Naive B cell (primary cell): Measurements from ENCODE around the gene EID1. TPM values are rescaled to one million over a fixed set of nuclear protein-coding genes. Genes with fewer than 3 reads are reported as not detected.
"Not testable (repeated sequence)": the region's sequence is repeated elsewhere in the genome, so short reads cannot be mapped to it uniquely, and the experiment has no call there.

Experiments used
- ATAC-seq, 2 donors: fragments of 150-1000 bp; cut with Tn5 transposase; 2 replicates each; pipeline ENCODE4 v1.10.0; 2021; ENCODE audit warnings: low read depth in 2 of 2, mild to moderate bottlenecking in 2 of 2, moderate library complexity in 2 of 2
- DNase-seq: peaks from one replicate; pipeline ENCODE4 v3.0.0; 2022
- H3K27ac Mint-ChIP-seq, 6 donors: one replicate each; pipeline ENCODE4 v1.8.0; 2020 to 2022; ENCODE audit warnings: mild to moderate bottlenecking in 6 of 6, mixed read lengths in 6 of 6, moderate library complexity in 5 of 6, inconsistent platforms in 2 of 6
- H3K27me3 Mint-ChIP-seq, 3 donors: one replicate each; pipeline ENCODE4 v1.8.0; 2021 to 2022; ENCODE audit warnings: mixed read lengths in 3 of 3, mild to moderate bottlenecking in 1 of 3
- H3K36me3 Mint-ChIP-seq, 2 donors: one replicate each; pipeline ENCODE4 v1.8.0; 2020 to 2022; ENCODE audit warnings: mixed read lengths in 2 of 2, inconsistent platforms in 1 of 2, mild to moderate bottlenecking in 1 of 2
- H3K4me1 Mint-ChIP-seq, 3 donors: one replicate each; pipeline ENCODE4 v1.8.0; 2020 to 2022; ENCODE audit warnings: mixed read lengths in 3 of 3, inconsistent platforms in 1 of 3, mild to moderate bottlenecking in 1 of 3, moderate library complexity in 1 of 3
- H3K4me3 Mint-ChIP-seq, 8 donors: one replicate each; pipeline ENCODE4 v1.8.0; 2020 to 2022; ENCODE audit warnings: mild to moderate bottlenecking in 8 of 8, mixed read lengths in 8 of 8, moderate library complexity in 8 of 8, inconsistent platforms in 2 of 8
- H3K9me3 Mint-ChIP-seq, 7 donors: one replicate each; pipeline ENCODE4 v1.8.0; 2020 to 2022; ENCODE audit warnings: mixed read lengths in 7 of 7, mild to moderate bottlenecking in 5 of 7, inconsistent platforms in 2 of 7, moderate library complexity in 1 of 7
- polyA plus RNA-seq, 6 donors: library from polyadenylated mRNA; unstranded; fragments of 300-500 nt; fragmentation: Illumina TruSeq; gene quantifications; one replicate each; pipeline ENCODE4 v1.2.3, GENCODE V29; 2021; ENCODE audit warnings: low read depth in 6 of 6

The EID1 gene
- polyA plus RNA-seq, 6 donors from 2014 or later, result 148 to 196 (median 188) TPM

DNA sequence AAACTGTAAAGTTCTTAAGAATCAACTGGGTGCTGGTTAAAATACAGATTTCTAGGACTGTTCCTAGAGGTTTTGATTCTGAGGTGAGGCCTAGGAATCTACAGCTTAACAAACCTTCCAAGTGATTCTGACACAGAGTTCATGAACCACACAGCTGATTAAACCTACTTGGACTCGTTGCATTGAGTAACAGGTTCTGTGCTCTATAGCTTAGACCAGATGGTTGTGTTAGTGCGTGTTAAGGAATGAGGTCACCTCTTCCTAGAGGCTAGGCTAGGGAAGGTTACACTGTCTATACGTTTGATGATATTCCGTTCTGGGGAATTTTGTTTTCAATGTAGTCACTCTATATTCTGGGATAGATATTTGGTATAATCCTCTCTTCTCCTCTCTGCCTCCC lies 21.9 kb downstream of the EID1 start:
- ATAC-seq, result no peak
- Mint-ChIP-seq H3K27ac (no peak overlapping the region), H3K9me3 (no peaks in the 10 kb centered on the region), H3K27me3 (peaks cover 16 to 26% (median 24%) of the 10 kb centered on the region in 3 donors), H3K4me1 (no peaks in the 10 kb centered on the region), H3K36me3 (no peaks in the 10 kb centered on the region), H3K4me3 (no peak overlapping the region)
- DNase-seq, result no peak

- no peaks in the 10 kb centered on the region for H3K36me3 Mint-ChIP-seq
- ATAC-seq (no peak), DNase-seq (no peak)
- H3K27ac Mint-ChIP-seq, result no peak overlapping the region
- no peaks in the 10 kb centered on the region for H3K4me1 Mint-ChIP-seq
- peaks cover 0 to 2% (median 0%) of the 10 kb centered on the region in 7 donors for H3K9me3 Mint-ChIP-seq
- H3K4me3 Mint-ChIP-seq, result no peak overlapping the region
- peaks cover 0 to 7% (median 0%) of the 10 kb centered on the region in 3 donors for H3K27me3 Mint-ChIP-seq
These were observed 26.8 kb downstream of the EID1 start for GRCh38 chr15:48904758-48905157.

- no peaks in the 10 kb centered on the region for H3K4me1 Mint-ChIP-seq
- DNase-seq, result no peak
- no peak overlapping the region for H3K27ac Mint-ChIP-seq
- peaks cover 0 to 2% (median 0%) of the 10 kb centered on the region in 7 donors for H3K9me3 Mint-ChIP-seq
- H3K36me3 Mint-ChIP-seq, result no peaks in the 10 kb centered on the region
- H3K27me3 Mint-ChIP-seq, result peaks cover 0 to 12% (median 2%) of the 10 kb centered on the region in 3 donors
- H3K4me3 Mint-ChIP-seq, result no peak overlapping the region
- no peak for ATAC-seq
These were observed 27.3 kb downstream of the EID1 start for GRCh38 chr15:48905216-48905615.

DNA sequence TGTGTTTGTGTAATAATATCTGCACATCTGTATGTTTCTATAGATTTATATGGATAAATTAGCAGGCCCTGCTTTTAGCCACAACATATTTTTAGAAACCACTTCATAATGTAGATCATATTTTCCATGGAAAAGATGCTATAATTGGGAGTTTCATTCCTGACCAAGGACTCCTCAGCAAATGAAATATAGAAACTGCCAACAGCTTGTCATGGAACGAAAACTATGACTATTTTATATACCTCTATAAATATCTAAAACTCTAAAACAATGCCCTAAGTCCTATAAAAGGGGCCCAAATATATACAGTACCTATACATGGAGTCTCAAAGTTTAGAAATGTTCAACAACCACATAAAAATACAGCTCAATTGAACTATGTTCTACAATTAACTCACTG lies 27.9 kb downstream of the EID1 start:
- Mint-ChIP-seq H3K27me3 (peaks cover 0 to 18% (median 8%) of the 10 kb centered on the region in 3 donors), H3K4me3 (no peak overlapping the region), H3K9me3 (peaks cover 0 to 2% (median 0%) of the 10 kb centered on the region in 7 donors), H3K36me3 (no peaks in the 10 kb centered on the region), H3K27ac (no peak overlapping the region), H3K4me1 (no peaks in the 10 kb centered on the region)
- DNase-seq (no peak), ATAC-seq (no peak)

DNA sequence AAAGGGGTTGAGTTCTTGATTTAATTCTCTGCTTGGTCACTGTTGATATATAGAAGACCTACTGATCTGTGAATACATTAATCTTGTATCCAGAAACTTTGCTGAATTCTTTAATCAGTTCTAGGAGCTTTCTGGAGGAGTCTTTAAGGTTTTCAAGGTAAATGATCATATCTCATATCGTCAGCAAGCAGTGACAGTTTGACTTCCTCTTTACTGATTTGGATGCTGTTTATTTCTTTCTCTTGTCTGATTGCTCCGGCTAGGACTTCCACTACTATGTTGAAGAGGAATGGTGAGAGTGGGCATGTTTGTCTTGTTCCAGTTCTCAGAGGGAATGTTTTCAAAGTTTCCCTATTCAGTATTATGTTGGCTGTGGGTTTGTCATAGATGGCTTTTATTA lies 31.4 kb downstream of the EID1 start:
- H3K9me3 Mint-ChIP-seq, H3K36me3 Mint-ChIP-seq, DNase-seq, H3K27ac Mint-ChIP-seq, ATAC-seq, H3K4me1 Mint-ChIP-seq, H3K4me3 Mint-ChIP-seq: not testable (repeated sequence)
- H3K27me3 Mint-ChIP-seq, result peaks cover 0 to 38% (median 21%) of the 10 kb centered on the region in 3 donors

- ATAC-seq, DNase-seq, H3K4me1 Mint-ChIP-seq, H3K9me3 Mint-ChIP-seq, H3K27ac Mint-ChIP-seq, H3K4me3 Mint-ChIP-seq, H3K36me3 Mint-ChIP-seq: not testable (repeated sequence)
- peaks cover 0 to 38% (median 29%) of the 10 kb centered on the region in 3 donors for H3K27me3 Mint-ChIP-seq
These were observed 32.6 kb downstream of the EID1 start for GRCh38 chr15:48910554-48910953.

DNA sequence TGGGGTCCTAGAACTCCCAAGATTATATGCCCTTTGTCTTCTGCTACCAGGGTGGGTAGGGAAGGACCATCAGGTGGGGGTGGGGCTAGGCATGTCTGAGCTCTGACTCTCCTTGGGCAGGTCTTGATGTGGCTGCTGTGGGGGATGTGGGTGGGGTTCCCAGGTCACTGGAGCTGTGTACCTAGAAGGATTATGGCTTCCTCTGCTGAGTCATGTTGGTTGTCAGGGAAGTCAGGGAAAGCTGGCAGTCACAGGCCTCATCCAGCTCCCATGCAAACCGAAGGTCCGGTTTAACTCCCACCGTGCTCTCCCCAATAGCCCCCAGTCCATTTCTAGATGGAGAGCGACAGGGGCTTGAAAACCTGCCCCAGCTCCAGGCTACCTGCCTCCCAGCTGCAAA lies 35.2 kb downstream of the EID1 start:
- Mint-ChIP-seq H3K4me3 (peak overlapping the region in 1 of 8 donors; percentile 29), H3K36me3 (no peaks in the 10 kb centered on the region), H3K4me1 (no peaks in the 10 kb centered on the region), H3K27ac (no peak overlapping the region), H3K27me3 (peaks cover 5 to 60% (median 41%) of the 10 kb centered on the region in 3 donors), H3K9me3 (no peaks in the 10 kb centered on the region)
- no peak for ATAC-seq
- DNase-seq, result no peak

DNA sequence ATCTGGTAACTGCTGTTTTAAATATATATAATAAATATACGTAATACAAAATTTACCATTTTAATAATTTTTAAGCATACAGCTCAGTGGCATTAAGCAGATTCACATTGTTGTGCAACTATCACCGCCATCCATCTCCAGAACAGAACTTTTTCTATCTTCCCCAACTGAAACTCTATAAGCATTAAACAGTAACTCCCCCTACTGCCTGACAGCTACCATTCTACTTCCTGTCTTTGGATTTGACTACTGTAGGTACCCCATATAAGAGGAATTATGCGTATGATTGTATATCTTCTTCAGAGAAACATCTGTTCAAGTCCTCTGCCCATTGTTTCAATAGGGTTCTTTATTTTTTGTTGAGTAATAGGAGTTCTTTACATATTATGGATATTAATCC lies 36.8 kb downstream of the EID1 start:
- peaks cover 9 to 57% (median 48%) of the 10 kb centered on the region in 3 donors for H3K27me3 Mint-ChIP-seq
- no peak for ATAC-seq
- H3K4me3 Mint-ChIP-seq, result no peak overlapping the region

DNA sequence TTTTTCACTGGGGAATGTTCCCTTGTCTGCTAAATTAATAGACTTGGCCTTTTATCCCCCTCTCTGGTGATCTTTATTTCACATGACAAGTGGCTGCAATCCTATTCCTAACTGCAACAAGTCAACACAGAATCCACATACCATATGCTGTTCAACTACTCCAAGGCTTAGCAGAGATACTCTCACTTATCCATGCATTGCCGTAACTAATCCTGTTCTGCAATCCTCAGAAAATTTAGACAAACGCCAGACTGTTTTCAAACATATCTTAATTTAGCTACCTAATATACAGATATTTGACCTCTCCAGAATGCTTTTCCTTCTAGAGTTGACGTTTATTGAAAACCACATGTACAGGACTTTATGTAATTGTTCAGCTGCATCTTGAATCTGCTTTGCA lies 37.9 kb downstream of the EID1 start:
- H3K36me3 Mint-ChIP-seq, result no peaks in the 10 kb centered on the region
- no peak for ATAC-seq
- H3K27ac Mint-ChIP-seq, result no peak overlapping the region
- H3K27me3 Mint-ChIP-seq, result peaks cover 14 to 51% (median 47%) of the 10 kb centered on the region in 3 donors
- H3K4me1 Mint-ChIP-seq, result no peaks in the 10 kb centered on the region
- peaks cover 0 to 4% (median 0%) of the 10 kb centered on the region in 7 donors for H3K9me3 Mint-ChIP-seq
- no peak overlapping the region for H3K4me3 Mint-ChIP-seq
- DNase-seq, result no peak

More for the DNA sequence above, 36.8 kb downstream of the EID1 start:
- peaks cover 0 to 3% (median 0%) of the 10 kb centered on the region in 7 donors for H3K9me3 Mint-ChIP-seq
- no peak overlapping the region for H3K27ac Mint-ChIP-seq
- no peaks in the 10 kb centered on the region for H3K4me1 Mint-ChIP-seq
- no peaks in the 10 kb centered on the region for H3K36me3 Mint-ChIP-seq
- DNase-seq, result no peak

DNA sequence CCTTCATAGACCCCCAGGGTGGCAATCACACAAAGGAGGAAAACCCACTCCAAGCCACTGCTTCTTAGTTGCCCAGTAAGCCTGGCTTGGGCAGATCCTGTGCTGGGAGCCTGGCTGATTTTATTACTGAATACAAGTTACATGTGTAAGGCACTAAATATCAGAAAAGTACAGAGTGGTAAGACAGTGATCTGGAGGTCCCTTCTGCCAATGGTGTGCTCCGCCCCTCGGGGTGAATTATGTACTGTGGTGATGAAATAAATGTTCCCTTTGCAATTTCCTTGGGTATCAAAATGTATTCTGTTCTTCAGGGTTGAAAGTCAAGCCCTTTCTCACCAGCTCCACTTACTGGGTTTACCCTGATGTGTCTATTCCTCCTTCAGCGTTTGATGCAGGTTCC lies 38.8 kb downstream of the EID1 start:
- DNase-seq (no peak), ATAC-seq (no peak)
- H3K9me3 Mint-ChIP-seq, result peaks cover 0 to 7% (median 0%) of the 10 kb centered on the region in 7 donors
- no peaks in the 10 kb centered on the region for H3K36me3 Mint-ChIP-seq
- H3K4me3 Mint-ChIP-seq, result no peak overlapping the region
- H3K27me3 Mint-ChIP-seq, result peaks cover 17 to 49% (median 45%) of the 10 kb centered on the region in 3 donors
- H3K27ac Mint-ChIP-seq, result peak overlapping the region in 1 of 6 donors; percentile 18
- no peaks in the 10 kb centered on the region for H3K4me1 Mint-ChIP-seq

DNA sequence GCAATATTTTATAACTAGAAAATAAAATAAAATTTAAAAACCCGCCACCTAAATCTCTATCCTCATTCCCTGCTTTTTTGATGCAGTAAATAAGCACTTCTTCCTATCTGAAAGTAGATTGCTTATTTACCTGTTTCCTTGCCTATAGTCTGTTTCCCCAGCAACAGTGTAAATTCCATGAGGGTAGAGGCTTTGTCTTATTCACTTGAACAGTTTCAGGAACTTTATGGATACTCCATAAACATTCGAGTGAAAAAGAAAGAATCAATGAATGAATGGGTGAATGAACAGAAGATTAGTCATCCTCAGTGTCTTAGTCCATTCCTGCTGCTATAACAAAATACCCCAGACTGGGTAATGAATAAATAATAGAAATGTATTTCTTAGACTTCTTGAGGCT lies 44.1 kb downstream of the EID1 start:
- DNase-seq (no peak), ATAC-seq (no peak)
- H3K27ac Mint-ChIP-seq, result no peak overlapping the region
- no peaks in the 10 kb centered on the region for H3K36me3 Mint-ChIP-seq
- H3K4me1 Mint-ChIP-seq, result no peaks in the 10 kb centered on the region
- peaks cover 0 to 7% (median 0%) of the 10 kb centered on the region in 7 donors for H3K9me3 Mint-ChIP-seq
- no peak overlapping the region for H3K4me3 Mint-ChIP-seq
- peaks cover 22 to 51% (median 30%) of the 10 kb centered on the region in 3 donors for H3K27me3 Mint-ChIP-seq

DNA sequence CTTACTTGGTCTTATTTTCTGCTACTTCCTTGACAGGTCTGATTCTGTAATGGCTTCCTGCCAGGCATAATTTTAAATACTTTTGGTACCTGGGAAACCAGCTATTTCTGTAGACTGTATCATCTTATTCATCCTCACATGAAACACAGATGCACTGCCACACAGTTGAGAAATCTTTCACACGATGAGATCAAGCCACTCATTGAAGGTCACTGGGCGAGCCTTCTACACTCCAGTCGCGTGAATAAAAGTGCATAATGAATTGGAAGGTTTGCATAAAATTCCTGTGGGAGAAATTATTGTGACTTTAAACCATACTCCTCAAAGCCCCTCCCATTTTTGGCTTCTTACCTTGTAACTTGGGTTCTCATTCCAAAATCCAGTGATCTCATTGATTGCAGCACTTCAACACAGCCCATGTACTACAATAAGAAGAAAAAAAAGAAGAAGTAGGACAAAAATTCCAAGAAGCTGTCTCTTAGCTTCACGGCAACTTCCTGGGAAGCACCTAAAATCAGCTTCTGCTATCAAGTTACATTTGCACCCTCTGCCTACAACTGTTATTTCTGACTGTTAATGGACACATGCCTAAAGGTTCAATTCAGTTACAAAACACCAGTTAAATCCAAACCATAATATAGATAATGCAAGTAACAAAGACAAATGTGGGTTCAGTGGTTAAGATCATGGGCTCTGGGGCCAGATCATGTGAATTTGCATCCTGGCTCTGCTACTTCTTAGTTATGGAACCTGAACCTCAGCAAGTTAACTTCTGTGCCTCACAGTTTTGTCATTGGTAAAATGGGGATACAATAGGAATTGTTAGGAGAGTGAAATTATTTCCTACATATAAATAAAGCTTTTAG lies 46.8 kb downstream of the EID1 start:
- Mint-ChIP-seq H3K27ac (no peak overlapping the region), H3K36me3 (no peaks in the 10 kb centered on the region), H3K9me3 (peaks cover 0 to 7% (median 0%) of the 10 kb centered on the region in 7 donors), H3K4me1 (no peaks in the 10 kb centered on the region), H3K4me3 (no peak overlapping the region), H3K27me3 (peaks cover 30 to 52% (median 33%) of the 10 kb centered on the region in 3 donors)
- DNase-seq, result no peak
- ATAC-seq, result no peak

DNA sequence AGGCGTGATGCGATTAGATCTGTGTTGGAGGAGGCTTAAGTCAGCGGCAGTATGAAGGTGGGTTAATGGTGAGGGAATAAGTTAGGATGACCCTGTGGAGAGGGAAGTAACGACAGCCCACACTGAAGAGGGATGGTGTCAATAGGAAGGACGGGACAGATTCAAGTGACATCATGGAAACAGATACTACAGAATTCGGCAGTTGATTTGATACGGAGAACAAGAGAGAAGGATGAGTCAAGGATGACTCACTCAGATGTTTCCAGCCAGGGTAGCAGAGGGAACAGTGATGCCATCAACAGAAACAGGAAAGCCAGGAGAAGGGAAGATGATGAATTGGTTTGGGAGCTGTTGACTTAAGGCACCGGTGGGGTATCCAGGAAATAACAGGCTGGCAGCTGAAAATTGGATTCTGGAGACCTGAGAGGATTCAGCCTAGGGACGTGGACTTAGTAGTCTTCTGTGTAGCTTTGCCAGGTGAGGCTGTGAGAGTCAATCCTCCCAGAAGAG lies 47.8 kb downstream of the EID1 start:
- no peaks in the 10 kb centered on the region for H3K4me1 Mint-ChIP-seq
- no peak overlapping the region for H3K4me3 Mint-ChIP-seq
- peaks cover 27 to 46% (median 29%) of the 10 kb centered on the region in 3 donors for H3K27me3 Mint-ChIP-seq
- H3K36me3 Mint-ChIP-seq, result no peaks in the 10 kb centered on the region
- H3K27ac Mint-ChIP-seq, result no peak overlapping the region
- DNase-seq, result no peak
- H3K9me3 Mint-ChIP-seq, result peaks cover 0 to 5% (median 0%) of the 10 kb centered on the region in 7 donors
- no peak for ATAC-seq
